Stimulated activated CD4-positive, alpha-beta T cell treated with anti-CD3 and anti-CD28 coated beads, Interleukin-4, amount 100 ng/mL, for 24 hours (primary cell): Measurements from ENCODE around the gene PLSCR2.
"Not testable (repeated sequence)": the region's sequence is repeated elsewhere in the genome, so short reads cannot be mapped to it uniquely, and the experiment has no call there.

Experiments used
- DNase-seq: peaks from one replicate; pipeline ENCODE4 v3.0.0-alpha.2; 2020

The PLSCR2 gene

DNA sequence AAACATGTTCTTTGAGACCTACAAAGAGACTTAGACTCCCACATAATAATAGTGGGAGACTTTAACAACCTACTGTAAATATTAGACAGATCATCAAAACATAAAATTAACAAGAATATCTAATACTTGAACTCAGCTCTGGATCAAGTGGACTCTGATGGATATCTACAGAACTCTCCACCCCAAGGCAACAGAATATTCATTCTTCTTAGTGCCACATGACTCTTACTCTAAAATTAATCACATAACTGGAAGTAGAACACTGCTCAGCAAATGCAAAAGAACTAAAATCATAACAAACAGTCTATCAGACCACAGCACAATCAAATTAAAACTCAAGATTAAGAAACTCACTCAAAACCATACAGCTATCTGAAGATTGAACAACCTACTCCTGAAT is 15.9 kb upstream of the PLSCR2 start:
- no peak for DNase-seq

DNA sequence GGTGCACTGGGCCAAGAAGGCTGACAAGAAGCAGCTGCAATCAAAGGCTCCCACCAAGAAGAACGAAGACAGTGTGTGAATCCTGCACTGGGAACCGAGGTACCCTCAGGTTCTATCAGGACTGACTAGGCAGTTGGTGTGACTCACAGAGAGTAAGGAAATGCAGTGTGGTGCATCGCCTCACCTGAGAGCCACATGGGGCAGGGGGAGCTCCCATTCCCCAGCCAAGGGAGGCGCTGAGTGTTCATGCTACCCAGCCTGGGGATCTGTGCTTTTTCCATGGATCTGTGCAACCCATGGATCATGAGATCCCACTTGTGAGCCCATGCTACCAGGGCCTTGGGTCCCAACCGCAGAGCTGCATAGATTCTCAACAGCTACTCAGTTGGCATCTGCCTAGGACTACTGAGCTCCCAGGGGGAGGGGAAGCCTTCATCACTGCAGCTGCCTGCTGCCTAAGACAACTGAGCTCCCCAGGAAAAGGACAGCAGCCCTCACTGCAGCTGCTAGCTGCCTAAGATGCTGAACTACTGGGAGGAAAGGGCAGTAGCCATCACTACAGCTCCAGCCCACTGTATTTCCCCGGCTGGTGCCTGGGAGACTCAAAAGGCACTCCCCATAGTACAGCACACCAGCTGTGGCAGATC is 6.9 kb upstream of the PLSCR2 start:
- DNase-seq = no peak

DNA sequence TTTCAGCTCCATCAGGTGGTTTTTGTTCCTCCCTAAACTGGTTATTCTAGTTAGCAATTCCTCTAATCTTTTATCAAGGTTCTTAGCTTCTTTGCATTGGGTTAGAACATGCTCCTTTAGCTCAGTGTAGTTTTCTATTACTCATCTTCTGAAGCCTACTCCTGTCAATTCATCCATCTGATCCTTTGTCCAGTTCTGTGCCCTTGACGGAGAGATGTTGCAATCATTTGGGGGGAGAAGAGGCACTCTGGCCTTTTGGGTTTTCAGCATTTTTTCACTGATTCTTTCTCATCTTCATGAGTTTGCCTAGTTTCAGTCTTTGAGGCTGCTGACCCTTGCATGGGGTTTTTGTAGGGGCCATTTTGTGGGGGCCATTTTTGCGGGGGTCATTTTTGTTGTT is 5.6 kb upstream of the PLSCR2 start:
- not testable (repeated sequence) for DNase-seq

DNA sequence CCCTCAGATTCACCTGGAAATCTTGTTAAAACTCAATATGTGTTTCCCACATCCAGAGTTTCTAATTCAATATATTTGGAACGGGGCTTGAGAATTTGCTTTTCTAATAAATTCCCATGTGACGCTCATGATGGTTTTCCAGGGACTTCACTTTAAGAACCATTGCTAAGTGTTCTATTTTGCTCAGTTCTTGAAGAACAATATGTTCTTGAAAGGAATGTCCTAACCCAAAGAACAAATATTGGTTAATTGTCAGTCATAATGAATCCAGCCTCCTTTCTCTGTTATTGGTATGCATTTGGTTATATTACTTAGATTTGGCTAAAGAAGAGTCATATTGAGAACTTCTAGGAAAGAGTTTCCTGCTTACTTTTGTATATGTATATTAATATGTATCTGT is 4.4 kb upstream of the PLSCR2 start:
- no peak for DNase-seq

DNA sequence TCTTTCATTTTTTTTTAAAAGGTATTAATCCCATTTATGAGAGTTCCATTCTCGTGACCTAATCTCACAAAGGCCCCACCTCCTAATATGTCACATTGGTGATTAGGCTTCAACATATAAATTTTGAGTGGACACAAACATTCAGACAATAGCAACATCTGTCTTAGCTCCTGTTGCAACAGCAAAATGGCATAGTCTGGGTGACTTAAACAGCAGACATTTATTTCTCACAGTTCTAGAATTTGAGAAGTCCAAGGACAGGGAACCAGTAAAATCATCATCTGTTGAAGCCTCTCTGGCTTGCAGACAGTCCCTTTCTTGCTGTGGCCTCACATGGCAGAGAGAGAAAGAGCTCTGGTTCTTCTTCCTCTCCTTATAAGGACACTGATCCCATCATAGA is 3.2 kb upstream of the PLSCR2 start:
- no peak for DNase-seq

DNA sequence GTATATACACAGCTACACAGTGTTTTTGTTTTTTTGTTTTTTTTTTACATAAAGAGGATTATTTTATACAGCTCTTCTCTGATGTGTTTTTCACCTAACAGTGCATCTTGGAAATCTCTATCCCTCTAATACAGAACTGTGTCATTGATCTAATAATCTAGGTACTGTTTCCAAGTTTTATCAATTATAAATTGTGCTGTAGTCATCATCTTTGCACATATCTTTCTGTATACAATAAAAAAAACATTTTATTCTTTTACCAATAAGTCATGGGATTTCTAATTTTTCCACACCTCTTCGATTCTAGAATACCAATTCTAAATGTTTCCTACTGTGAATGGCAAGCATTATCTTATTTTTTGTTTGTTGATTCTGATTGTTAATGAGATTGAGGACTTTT is 1.7 kb upstream of the PLSCR2 start:
- no peak for DNase-seq

DNA sequence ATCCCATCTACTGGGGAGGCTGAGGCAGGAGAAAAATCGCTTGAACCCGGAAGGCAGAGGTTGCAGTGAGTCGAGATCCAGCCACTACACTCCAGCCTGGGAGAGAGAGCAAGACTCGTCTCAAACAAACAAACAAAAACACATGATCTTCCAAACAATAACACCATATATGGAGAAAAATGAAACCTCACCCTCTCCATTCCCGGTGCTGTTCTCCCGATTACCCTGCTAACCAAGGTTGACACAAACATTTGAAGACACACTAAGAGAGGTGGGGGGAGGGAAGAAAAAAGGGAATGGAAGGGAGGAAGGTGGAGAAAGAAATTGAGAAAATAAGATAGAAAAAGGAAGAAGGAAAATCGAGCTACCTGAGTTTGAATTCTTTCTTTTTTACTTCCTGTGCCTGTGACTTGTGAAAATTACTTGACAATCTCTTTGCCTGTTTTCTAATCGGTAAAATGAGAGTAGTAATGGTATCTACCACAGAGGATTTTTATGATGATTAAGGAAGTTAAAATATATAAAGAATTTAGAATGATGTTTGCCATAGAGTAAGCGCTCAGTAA is 1.1 kb upstream of the PLSCR2 start:
- DNase-seq = no peak

DNA sequence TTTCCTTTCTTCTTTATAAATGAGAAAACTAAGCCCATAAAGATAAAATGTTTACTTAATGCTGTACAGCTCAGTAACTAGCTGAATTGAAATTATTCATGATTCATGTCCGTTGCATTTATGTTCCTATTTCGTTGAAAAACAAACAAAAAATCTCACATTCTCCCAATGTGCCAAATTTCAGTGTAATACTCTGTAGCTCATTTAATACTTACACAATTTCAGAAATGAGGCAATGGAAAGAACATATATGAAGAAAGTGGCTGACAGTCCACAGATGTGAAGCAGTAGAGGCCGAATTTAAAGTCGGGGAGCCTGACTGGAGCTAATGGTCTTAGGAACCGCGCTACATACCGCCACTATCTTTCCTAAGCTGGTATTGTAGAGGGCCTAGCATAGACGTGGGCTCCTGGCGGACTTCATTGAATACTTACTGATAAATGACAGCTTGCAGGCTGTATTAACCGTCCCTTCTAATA is 651 bp downstream of the PLSCR2 start:
- no peak for DNase-seq

DNA sequence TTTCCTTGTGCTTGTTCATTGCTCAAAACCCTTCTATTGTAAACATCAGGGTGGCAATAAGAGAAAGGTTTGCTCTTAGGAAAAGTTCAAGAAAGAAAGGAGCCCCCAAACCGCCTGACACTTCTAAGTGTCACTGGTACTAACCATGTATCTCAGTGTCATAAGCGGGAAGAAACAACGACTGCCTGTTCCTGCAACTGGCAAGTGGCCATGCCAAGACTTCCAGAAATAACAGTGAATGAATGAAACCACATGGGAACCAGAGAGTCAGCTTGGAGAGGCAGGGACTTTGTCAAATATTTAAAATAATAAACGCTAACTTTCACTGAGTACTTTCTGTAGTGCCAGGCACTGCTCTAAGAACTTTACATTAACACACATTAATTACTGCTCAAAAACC is 1.1 kb downstream of the PLSCR2 start:
- DNase-seq = no peak

DNA sequence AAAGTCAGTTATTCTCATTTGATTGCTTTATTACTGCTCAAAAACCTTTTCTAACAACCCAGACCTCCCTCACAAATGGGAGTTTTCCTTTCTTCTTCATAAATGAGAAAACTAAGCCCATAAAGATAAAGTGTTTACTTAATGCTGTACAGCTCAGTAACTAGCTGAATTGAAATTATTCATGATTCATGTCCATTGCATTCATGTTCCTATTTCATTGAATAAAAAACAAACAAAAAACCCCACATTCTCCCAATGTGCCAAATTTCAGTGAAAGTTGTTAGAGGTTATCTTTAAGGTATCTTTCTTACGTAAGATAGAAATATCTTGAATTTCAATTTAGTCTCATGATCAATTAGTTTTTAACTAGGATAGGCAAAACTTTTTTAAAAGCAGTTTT is 2.8 kb downstream of the PLSCR2 start:
- no peak for DNase-seq

DNA sequence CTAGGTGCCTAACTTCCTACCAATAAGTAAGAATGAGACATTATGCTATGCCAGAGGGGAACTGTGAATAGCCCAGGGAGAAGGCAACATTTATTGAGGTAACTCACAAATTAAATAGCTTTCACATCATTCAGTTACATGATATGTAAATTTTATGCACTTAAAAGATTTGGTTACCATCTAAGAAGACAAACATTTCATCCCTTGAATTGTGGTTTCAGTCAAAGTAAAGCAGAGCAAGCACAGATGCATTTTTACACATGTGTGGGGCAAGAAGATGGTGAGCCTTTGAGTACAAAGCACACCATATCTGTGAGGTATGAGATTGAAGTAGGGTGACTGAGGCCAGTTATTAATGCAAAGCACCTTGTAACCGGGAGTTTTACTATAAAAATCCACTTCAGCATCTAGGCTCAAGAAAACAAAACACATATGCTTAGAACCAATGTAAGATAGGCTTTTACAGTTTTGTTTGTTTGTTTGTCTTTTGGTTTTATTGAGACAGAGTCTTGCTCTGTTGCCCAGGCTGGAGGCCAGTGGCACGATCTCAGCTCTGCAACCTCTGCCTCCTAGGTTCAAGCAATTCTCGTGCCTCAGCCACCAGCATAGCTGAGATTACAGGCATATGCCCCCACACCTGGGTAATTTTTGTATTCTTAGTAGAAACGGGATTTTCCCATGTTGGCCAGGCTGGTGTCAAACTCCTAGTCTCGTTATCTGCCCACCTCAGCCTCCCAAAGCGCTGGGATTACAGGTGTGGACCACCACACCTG is 3.5 kb downstream of the PLSCR2 start:
- no peak for DNase-seq

DNA sequence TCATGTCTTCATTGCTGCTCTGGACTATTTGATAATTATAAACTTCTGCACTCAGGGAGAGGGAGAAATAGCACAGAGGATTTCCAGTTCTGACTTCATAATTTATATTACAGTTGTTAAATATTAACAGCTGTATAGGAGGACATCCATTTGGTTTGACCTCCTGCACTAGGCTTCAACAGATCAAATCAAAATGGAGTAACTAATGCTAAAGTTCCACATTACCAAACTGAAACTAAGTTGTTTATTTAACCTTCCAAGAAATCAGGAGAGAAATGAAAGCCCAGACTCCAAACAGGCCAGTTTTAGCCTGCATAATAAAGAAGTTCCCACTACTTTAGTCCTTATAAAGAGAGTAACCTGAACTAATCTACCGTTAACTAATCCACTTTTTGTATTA is 4.6 kb downstream of the PLSCR2 start:
- no peak for DNase-seq

DNA sequence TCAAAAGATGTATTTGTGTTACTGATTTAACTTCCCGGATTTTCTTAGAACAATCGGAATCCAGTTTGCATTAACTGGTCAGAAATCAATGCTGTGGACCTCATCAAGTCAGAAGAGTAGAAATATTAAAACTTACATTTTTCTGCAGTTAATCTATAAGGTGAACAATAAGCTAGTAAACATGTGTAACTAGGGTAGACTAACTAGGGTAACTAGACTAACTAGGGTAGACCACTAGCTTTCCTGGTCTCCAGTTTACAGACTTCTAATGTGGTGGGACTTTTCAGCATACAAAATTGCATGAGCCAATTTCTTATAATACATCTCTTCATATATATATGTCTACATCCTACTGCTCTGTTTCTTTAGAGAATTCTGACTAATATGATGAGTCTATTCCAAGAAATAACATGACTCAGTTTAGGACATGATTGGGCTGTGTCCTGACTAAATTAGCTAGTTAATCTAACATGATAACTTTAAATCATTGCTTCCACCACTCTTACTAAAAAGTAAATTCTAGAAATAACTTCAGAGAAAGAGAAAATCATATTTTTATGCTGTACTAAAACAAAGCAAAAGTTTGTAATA is 5.3 kb downstream of the PLSCR2 start:
- DNase-seq = no peak

DNA sequence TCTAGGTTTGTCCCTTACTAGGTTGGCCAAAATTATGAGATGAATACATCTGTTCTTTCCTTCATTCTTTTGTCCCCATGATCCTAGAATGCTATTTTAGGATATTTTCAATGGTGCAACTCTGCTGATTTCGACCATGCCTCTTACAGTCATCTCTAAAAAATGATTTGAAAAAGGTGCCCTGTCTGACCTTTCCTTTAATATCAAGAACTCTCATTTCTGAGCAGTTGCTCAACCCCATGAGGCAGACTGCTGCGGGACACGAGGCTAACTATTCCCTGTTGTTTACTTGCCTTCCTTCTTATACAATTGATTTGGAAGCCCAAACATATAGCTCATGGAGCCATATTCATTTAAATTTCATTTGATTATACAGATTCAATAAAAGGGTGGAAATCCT is 14.6 kb downstream of the PLSCR2 start:
- no peak for DNase-seq

DNA sequence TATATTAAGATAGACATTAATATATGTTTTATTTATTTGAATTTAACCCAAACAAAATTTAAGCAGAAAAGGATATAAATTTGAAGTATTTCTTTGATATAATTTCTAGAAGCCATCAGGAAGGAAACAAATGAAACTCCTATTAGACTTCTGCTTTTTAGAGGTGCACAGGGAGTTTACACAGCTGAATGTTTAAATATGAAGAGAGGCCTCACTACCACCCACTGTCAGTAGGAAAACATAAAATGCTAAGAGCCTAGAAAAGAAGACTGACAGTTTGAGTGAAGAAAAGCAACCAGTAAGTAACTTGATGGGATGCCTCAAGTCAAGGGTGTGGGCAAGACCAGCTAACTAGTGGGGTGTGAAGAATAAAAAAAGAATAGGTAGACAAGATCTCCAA is 19.7 kb downstream of the PLSCR2 start:
- DNase-seq = no peak

DNA sequence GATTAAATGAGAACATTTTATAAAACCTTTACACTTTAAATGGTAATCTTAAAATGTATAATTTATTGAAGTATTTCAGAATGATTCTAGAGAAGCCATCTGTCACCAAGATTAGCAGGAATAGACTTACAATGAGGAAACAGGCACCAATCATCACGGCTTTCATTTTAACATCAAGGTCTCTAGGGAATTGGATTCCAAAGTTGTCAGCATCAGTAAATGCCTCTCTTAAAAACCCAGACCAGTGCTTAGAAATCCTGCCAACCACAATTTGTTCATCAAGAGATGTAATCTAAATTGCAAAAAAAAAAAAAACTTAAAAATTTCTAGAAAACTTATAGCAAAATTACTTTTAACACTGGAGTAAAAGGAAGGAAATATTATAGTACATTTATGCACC is 20.3 kb downstream of the PLSCR2 start:
- no peak for DNase-seq

DNA sequence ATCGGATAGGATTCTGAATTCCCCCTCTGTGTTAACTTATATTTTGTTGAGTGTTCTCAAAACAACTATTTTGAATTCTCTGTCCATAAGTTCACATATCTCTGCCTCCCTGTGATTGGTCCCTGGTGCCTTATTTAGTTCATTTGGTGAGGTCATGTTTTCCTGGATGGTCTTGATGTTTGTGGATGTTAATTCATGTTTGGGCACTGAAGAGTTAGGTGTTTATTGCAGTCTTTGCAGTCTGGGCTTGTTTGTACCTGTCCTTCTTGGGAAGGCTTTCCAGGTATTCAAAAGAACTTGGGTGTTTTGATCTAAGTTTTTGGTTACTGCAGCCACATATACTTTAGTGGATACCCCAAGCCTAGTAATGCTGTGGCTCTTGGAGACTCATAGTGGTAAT is 23.3 kb downstream of the PLSCR2 start:
- no peak for DNase-seq

DNA sequence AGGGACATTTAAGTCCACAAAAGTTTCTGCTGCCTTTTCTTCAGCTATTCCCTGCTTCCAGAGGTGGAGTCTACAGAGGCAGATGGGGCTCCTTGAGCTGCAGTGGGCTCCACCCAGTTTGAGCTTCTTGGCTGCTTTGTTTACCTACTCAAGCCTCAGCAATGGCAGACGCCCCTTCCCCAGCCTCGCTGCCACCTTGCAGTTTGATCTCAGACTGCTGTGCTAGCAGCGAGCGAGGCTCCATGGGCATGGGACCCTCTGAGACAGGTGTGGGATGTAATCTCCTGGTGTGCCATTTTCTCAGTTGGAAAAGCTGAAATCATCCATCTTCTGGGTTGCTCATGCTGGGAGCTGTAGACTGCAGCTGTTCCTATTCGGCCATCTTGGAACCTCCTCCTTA is 29.1 kb downstream of the PLSCR2 start:
- not testable (repeated sequence) for DNase-seq

DNA sequence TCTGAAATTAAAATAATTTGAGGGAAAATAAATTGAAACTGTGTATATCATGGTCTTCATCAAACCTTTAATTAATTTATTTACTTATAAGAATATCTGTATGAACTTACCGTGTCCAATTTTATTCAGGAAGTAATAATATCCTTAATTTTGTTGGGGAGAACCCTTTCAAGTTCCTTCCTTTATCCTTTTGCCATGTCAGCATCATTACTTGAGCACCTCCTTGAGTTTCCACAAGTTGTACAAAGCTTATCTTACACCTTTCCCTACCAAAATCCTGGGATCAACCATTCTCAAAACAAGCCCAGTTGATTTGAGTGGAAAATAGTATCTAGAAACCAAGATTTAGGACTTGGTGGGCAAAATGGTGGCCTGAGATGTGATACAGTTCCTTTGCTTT is 37.3 kb downstream of the PLSCR2 start:
- no peak for DNase-seq

DNA sequence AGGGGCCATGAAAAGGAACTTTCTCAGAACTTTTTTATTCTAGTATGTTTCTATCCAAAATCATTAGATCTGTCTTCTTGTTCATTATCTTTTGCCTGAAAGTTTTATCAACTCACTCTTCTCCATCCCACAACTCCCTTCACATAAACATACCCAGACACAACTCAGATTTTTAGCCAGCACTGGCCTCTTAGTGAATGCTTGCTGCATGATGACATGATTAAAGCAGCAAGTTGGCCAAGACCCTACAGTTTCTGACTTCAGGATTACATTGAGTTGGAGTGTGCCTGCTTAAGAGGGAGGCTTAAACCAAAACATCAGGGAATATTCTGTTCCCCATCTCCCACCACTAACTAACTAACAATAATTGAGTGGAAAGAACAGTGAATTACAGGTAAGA is 38.1 kb downstream of the PLSCR2 start:
- DNase-seq = no peak

DNA sequence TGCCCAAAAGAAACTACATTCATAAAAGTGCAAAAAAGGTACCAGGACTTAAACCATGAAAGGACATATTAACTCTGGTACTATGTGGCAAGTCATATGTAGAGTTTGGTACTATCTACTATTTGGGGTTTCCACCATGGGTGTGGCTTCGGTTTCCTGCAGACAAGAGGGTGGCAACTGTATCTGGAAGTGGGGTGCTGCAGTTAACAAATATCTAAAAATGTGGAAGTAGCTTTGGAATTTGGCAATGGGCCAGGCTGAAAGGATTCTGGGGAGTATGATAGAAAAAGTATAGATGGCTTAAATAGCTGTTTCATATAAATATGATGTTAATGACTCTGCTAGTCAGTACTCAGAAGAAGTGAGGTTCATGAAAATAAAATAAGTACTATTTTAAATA is 44.0 kb downstream of the PLSCR2 start:
- DNase-seq = no peak

DNA sequence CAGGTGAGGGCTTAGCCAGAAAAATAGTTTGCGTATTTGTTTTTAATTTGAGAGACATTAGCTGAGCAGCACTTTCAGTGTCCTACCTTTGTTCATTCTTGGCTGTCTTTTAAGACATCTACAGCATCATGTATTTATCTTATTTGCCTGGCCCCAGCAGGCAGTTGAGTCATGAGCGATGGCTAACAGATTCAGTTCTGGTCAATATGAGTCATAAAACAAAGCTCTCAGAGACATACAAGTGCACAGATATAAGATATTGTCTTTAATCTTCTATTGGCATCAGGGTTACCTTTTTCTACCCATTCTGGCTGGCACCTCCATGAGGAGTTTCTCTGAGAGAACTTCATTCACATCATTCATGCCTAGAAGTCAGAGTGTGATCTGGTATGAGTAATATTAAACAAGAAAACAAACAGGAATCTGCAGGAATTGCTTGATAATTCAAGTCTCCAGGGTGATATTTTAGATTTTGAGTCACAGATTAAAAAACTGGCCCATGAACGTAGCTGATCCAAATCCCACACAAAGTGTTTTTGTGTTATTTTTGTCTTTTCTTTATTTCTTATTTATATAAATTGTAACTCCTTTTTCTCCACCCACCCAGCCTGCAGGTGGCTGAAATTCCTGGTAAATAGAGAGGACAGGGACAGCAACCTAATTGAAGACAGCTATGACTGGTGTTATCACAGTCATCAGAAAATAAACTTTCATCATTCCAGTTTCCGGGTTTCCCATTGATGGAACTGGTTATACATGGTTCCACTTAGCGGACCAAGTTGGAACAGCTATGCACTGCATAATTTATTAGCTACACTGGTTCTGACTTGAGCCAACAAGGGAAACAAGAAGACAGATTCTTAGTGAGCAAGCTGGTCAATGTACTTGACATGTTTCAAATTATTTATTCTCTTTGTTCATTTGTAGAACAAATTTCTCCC is 47.3 kb downstream of the PLSCR2 start:
- no peak for DNase-seq

DNA sequence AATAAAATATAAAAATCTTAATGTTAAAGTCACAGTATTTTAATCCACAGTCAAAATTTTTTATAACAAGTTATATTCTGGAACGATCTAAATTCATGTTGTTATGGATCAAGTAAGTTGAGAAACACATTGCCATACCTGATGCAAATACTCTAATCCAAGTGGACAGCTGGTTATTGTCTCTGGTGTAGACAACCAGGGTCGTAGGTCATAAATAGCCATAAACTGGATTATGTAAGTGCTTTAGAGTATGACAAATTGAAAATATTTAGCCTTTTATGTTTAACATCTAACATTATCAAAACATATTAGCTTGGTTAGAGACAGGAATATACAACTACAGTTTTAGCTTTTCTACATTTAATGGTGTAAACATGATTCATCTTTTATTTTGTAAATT is 53.0 kb downstream of the PLSCR2 start:
- no peak for DNase-seq
